ENCODE measurements around the gene NR2F6.
A peak's percentile ranks its signal among the peaks of the same experiment; 100 is the strongest.

NR2F6 gene

GRCh38 chr19:17220207-17220758 lies 25.4 kb downstream of the NR2F6 start:
- no peak overlapping the region for H3K4me3 ChIP-seq (ENCODE audit: low read depth, low read length)
- peak; percentile 87 for DNase-seq (ENCODE audit: low read depth)
- no peak for TF ChIP-seq POLR2A (IDR thresholded peaks at IDR 0.05; ENCODE audit: extremely low read depth, insufficient read length)
- TF ChIP-seq CTCF (IDR thresholded peaks at IDR 0.05; ENCODE audit: low read depth, low read length), result no peak
- no peak for TF ChIP-seq MYC (IDR thresholded peaks at IDR 0.05; ENCODE audit: low read depth, low read length)
- TF ChIP-seq MAX (IDR thresholded peaks at IDR 0.05; ENCODE audit: low read depth, low read length), result no peak

- no peak overlapping the region for H3K4me3 ChIP-seq (ENCODE audit: low read depth, low read length)
- no peak for TF ChIP-seq POLR2A (IDR thresholded peaks at IDR 0.05; ENCODE audit: extremely low read depth, insufficient read length)
- TF ChIP-seq MAX (IDR thresholded peaks at IDR 0.05; ENCODE audit: low read depth, low read length), result no peak
- TF ChIP-seq CTCF (IDR thresholded peaks at IDR 0.05; ENCODE audit: low read depth, low read length), result no peak
- TF ChIP-seq MYC (IDR thresholded peaks at IDR 0.05; ENCODE audit: low read depth, low read length), result no peak
- DNase-seq (ENCODE audit: low read depth), result no peak
Measured at GRCh38 chr19:17219286-17219685, 26.4 kb downstream of the NR2F6 start.

- no peak for DNase-seq (ENCODE audit: low read depth)
- H3K4me3 ChIP-seq (ENCODE audit: low read depth, low read length), result peak overlapping the region; percentile 69
- TF ChIP-seq MYC (IDR thresholded peaks at IDR 0.05; ENCODE audit: low read depth, low read length) (no peak), CTCF (IDR thresholded peaks at IDR 0.05; ENCODE audit: low read depth, low read length) (no peak)
Measured at GRCh38 chr19:17216058-17216670, 29.6 kb downstream of the NR2F6 start.

GRCh38 chr19:17215127-17215971 lies 30.4 kb downstream of the NR2F6 start, which contains the start of gene USE1:
TSS of gene USE1 (plus strand) at chr19:17215357. CDS start at chr19:17215406, 49 bp downstream.
- peak; percentile 94 for DNase-seq (ENCODE audit: low read depth)
- H3K4me3 ChIP-seq (ENCODE audit: low read depth, low read length), result peak within 1 kb of the TSS; percentile 69
- TF ChIP-seq POLR2A (IDR thresholded peaks at IDR 0.05; ENCODE audit: extremely low read depth, insufficient read length) (peak; percentile 71), CTCF (IDR thresholded peaks at IDR 0.05; ENCODE audit: low read depth, low read length) (no peak), MAX (IDR thresholded peaks at IDR 0.05; ENCODE audit: low read depth, low read length) (peak; percentile 54), MYC (IDR thresholded peaks at IDR 0.05; ENCODE audit: low read depth, low read length) (peak; percentile 76)

- no peak for TF ChIP-seq MAX (IDR thresholded peaks at IDR 0.05; ENCODE audit: low read depth, low read length)
- TF ChIP-seq POLR2A (IDR thresholded peaks at IDR 0.05; ENCODE audit: extremely low read depth, insufficient read length), result no peak
- no peak for TF ChIP-seq CTCF (IDR thresholded peaks at IDR 0.05; ENCODE audit: low read depth, low read length)
- no peak; the same call in 1 of the 2 replicates for TF ChIP-seq MYC (IDR thresholded peaks at IDR 0.05; ENCODE audit: low read depth, low read length)
- no peak for DNase-seq (ENCODE audit: low read depth)
- peak overlapping the region; percentile 69 for H3K4me3 ChIP-seq (ENCODE audit: low read depth, low read length)
Measured at GRCh38 chr19:17214508-17215126, 31.1 kb downstream of the NR2F6 start.

Measured in NB4 (cell line).